HepG2 (cell line): Measurements from ENCODE around the gene RORB. TPM values are rescaled to one million over a fixed set of nuclear protein-coding genes. Genes with fewer than 3 reads are reported as not detected.

Experiments
- ATAC-seq: fragments of 200-7000 bp; cut with Tn5 transposase; 3 replicates; pipeline ENCODE4 v1.9.1; 2020; ENCODE audit warnings: mild to moderate bottlenecking, moderate library complexity
- BruUV-seq: library from RNA; stranded (reverse); fragments of 400-500 nt; replicated peaks from 2 replicates; lab custom pipeline; 2021; lab: Mats Ljungman, UMichigan
- CTCF ChIA-PET: fragments of 300-600 bp; formaldehyde crosslinking; extraction: SDS; loops from one replicate; lab custom pipeline; 2021; ENCODE audit warnings: low total read pairs, inconsistent platforms, low intra/inter-chr PET ratio; lab: Yijun Ruan, JAX
- POLR2A ChIA-PET: fragments of 350-600 bp; sonication (Branson Sonifier 250); formaldehyde crosslinking; loops from one replicate; lab custom pipeline; 2020; ENCODE audit warnings: antibody characterized with exemption, inconsistent platforms; lab: Yijun Ruan, JAX
- DNase-seq: peaks from one replicate; pipeline ENCODE4 v3.0.0-alpha.2; 2015; ENCODE audit warnings: low spot score
- FAIRE-seq: peaks from 3 replicates; lab custom pipeline; 2011; peaks lifted over from hg19 to GRCh38; lab: Jason Lieb, UNC
- H2AFZ ChIP-seq: one replicate; pipeline ENCODE4 v1.6.1; 2011; ENCODE audit warnings: low read length, inconsistent platforms
- H3K27ac ChIP-seq: fragments of 300-600 bp; 3 replicates; pipeline ENCODE4 v1.8.0; 2011; ENCODE audit warnings: mixed run types, mild to moderate bottlenecking, mixed read lengths, low read length, inconsistent platforms; ENCODE audit not compliant: insufficient read depth; ENCODE audit errors: extremely low read length
- H3K27me3 ChIP-seq, 2 experiments: fragments of 200-600 bp in 1 of 2; 2 replicates in 1 of 2; 3 replicates in 1 of 2; pipeline versions ENCODE4 v1.6.0 to v1.8.0; 2011; ENCODE audit warnings: low read length in 2 of 2, mild to moderate bottlenecking in 2 of 2, moderate library complexity in 2 of 2, inconsistent platforms in 1 of 2; ENCODE audit not compliant: insufficient read depth in 2 of 2, control insufficient read depth in 1 of 2
- H3K36me3 ChIP-seq, 2 experiments: fragments of 200-600 bp in 1 of 2; replicated peaks in 1 of 2; 2 replicates in 1 of 2; 3 replicates in 1 of 2; pipeline versions ENCODE4 v1.5.1 to v1.8.0; 2011; ENCODE audit warnings: low read length in 2 of 2, inconsistent platforms in 1 of 2; ENCODE audit not compliant: insufficient read depth in 2 of 2, control insufficient read depth in 1 of 2
- H3K4me1 ChIP-seq: 2 replicates; pipeline ENCODE4 v1.5.1; 2012; ENCODE audit warnings: low read length, inconsistent platforms; ENCODE audit not compliant: insufficient read depth
- H3K4me2 ChIP-seq: 2 replicates; pipeline ENCODE4 v1.6.0; 2011; ENCODE audit warnings: low read depth, low read length, inconsistent platforms
- H3K4me3 ChIP-seq, 3 experiments: fragments of 200-600 bp in 1 of 3; sonication (generic), shearing (Covaris generic) in 1 of 3; replicated peaks in 1 of 3; 2 replicates each; pipeline ENCODE4 v1.5.1; 2011 to 2016; ENCODE audit warnings: low read length in 3 of 3, inconsistent platforms in 2 of 3, low read depth in 2 of 3, mild to moderate bottlenecking in 2 of 3, control low read depth in 1 of 3, mixed read lengths in 1 of 3; ENCODE audit not compliant: insufficient read depth in 1 of 3
- H3K79me2 ChIP-seq: one replicate; pipeline ENCODE4 v1.6.1; 2011; ENCODE audit warnings: low read length, inconsistent platforms; ENCODE audit not compliant: insufficient read depth
- H3K9ac ChIP-seq: 2 replicates; pipeline ENCODE4 v1.6.0; 2011; ENCODE audit warnings: mild to moderate bottlenecking, low read depth, low read length, inconsistent platforms; ENCODE audit not compliant: insufficient read depth
- H3K9me3 ChIP-seq: 2 replicates; pipeline ENCODE4 v1.5.1; 2012; ENCODE audit warnings: mild to moderate bottlenecking, low read length
- H4K20me1 ChIP-seq: 2 replicates; pipeline ENCODE4 v1.6.0; 2011; ENCODE audit warnings: inconsistent platforms, mild to moderate bottlenecking, low read length, moderate library complexity; ENCODE audit not compliant: insufficient read depth
- ATF1 ChIP-seq: IDR thresholded peaks from 2 replicates; pipeline ENCODE4 v1.6.1; 2016; ENCODE audit warnings: mild to moderate bottlenecking, control low read depth
- ATF4 ChIP-seq, 2 experiments: fragments of 450-650 bp in 1 of 2; sonication (generic) in 1 of 2; formaldehyde crosslinking; IDR thresholded peaks; 2 replicates each; pipeline versions ENCODE4 v1.5.0 to v1.8.0; 2020 to 2022; ENCODE audit warnings: mild to moderate bottlenecking in 1 of 2, missing genetic modification reagents in 1 of 2
- FLYWCH1 ChIP-seq: sonication (generic); formaldehyde crosslinking; IDR thresholded peaks from 2 replicates; pipeline ENCODE4 v1.8.1; 2023; ENCODE audit warnings: mild to moderate bottlenecking, missing genetic modification reagents
- HDAC1 ChIP-seq: sonication (generic); formaldehyde crosslinking; IDR thresholded peaks from 2 replicates; pipeline ENCODE4 v1.5.1; 2020; ENCODE audit warnings: mild to moderate bottlenecking, missing genetic modification reagents
- HMG20B ChIP-seq: conservative IDR thresholded peaks from 2 replicates; pipeline ENCODE4 v1.6.1; 2016; ENCODE audit warnings: missing genetic modification reagents, missing compliant biosample characterization
- HNF4G ChIP-seq, 2 experiments: sonication (generic) in 1 of 2; formaldehyde crosslinking in 1 of 2; IDR thresholded peaks; 2 replicates each; pipeline versions ENCODE4 v1.4.0 to v1.6.1; 2011 to 2020; ENCODE audit warnings: borderline replicate concordance in 2 of 2, low read depth in 2 of 2, mild to moderate bottlenecking in 2 of 2, low read length in 1 of 2, missing genetic modification reagents in 1 of 2, moderate library complexity in 1 of 2
- HOXA5 ChIP-seq: sonication (generic); formaldehyde crosslinking; IDR thresholded peaks from 2 replicates; pipeline ENCODE4 v1.4.0; 2020; ENCODE audit warnings: missing genetic modification reagents
- MEIS2 ChIP-seq: sonication (generic); formaldehyde crosslinking; IDR thresholded peaks from 2 replicates; pipeline ENCODE4 v1.9.0; 2021; ENCODE audit warnings: mild to moderate bottlenecking, missing genetic modification reagents
- MIER3 ChIP-seq: IDR thresholded peaks from 2 replicates; pipeline ENCODE4 v1.6.1; 2016; ENCODE audit warnings: missing compliant biosample characterization, borderline replicate concordance
- MXI1 ChIP-seq: IDR thresholded peaks from 3 replicates; pipeline ENCODE4 v1.6.1; 2012; ENCODE audit warnings: low read depth, low read length, inconsistent platforms, borderline replicate concordance
- NR3C1 ChIP-seq: sonication (generic); formaldehyde crosslinking; IDR thresholded peaks from 2 replicates; pipeline ENCODE4 v1.4.0; 2020; ENCODE audit warnings: missing genetic modification reagents
- PCBP1 ChIP-seq: fragments of 200-400 bp; formaldehyde crosslinking; IDR thresholded peaks from 2 replicates; pipeline ENCODE4 v1.6.1; 2017; ENCODE audit warnings: mild to moderate bottlenecking, low read depth, low read length, borderline replicate concordance
- SCMH1 ChIP-seq: sonication (generic); formaldehyde crosslinking; IDR thresholded peaks from 2 replicates; pipeline ENCODE4 v1.9.0; 2021; ENCODE audit warnings: missing genetic modification reagents, mild to moderate bottlenecking, borderline replicate concordance
- SETDB1 ChIP-seq: sonication (generic); formaldehyde crosslinking; IDR thresholded peaks from 2 replicates; pipeline ENCODE4 v1.5.1; 2020; ENCODE audit warnings: missing genetic modification reagents, mild to moderate bottlenecking, borderline replicate concordance
- SIN3B ChIP-seq: fragments of 150-350 bp; IDR thresholded peaks from 2 replicates; pipeline ENCODE4 v1.6.1; 2014; ENCODE audit warnings: low read length
- ZBTB3 ChIP-seq: sonication (generic); formaldehyde crosslinking; IDR thresholded peaks from 2 replicates; pipeline ENCODE4 v1.4.0; 2020; ENCODE audit warnings: low read depth, mild to moderate bottlenecking, moderate library complexity, missing genetic modification reagents, borderline replicate concordance
- ZBTB49 ChIP-seq: sonication (generic); formaldehyde crosslinking; IDR thresholded peaks from 2 replicates; pipeline ENCODE4 v1.4.0; 2020; ENCODE audit warnings: missing genetic modification reagents, borderline replicate concordance
- ZNF24 ChIP-seq: fragments of 450-650 bp; IDR thresholded peaks from 2 replicates; pipeline ENCODE4 v1.6.1; 2017; ENCODE audit warnings: antibody characterized with exemption, mild to moderate bottlenecking
- ZNF431 ChIP-seq: sonication (generic); formaldehyde crosslinking; IDR thresholded peaks from 2 replicates; pipeline ENCODE4 v1.9.0; 2022; ENCODE audit warnings: missing genetic modification reagents, low read depth, mild to moderate bottlenecking, borderline replicate concordance
- ZNF556 ChIP-seq: sonication (generic); formaldehyde crosslinking; IDR thresholded peaks from 2 replicates; pipeline ENCODE4 v1.4.0; 2020; ENCODE audit warnings: mild to moderate bottlenecking, missing genetic modification reagents, borderline replicate concordance
- ZNF598 ChIP-seq: sonication (generic); formaldehyde crosslinking; IDR thresholded peaks from 2 replicates; pipeline ENCODE4 v1.5.1; 2020; ENCODE audit warnings: mild to moderate bottlenecking, missing genetic modification reagents, borderline replicate concordance
- WGBS: methylation state at CpG from one replicate; pipeline ENCODE4 v1.1.6; 2017; ENCODE audit warnings: low lambda C conversion rate; 5-methylcytosine and 5-hydroxymethylcytosine counted together
- in situ Hi-C: cut with HindIII; loops from 2 replicates; pipeline ENCODE4 v1.10.0; 2017; ENCODE audit warnings: low pct_unique_long_range_greater_than_20kb; ENCODE audit not compliant: extremely low pct_ligation_motif_present
- intact Hi-C: fragments of 100-400 bp; cut with micrococcal nuclease; formaldehyde crosslinking; loops from one replicate; pipeline ENCODE4 v1.10.0; 2022; ENCODE audit not compliant: unreplicated experiment
- polyA plus RNA-seq, 8 experiments: library from polyadenylated mRNA; depleted of rRNA in 3 of 8; stranded (reverse) in 7 of 8; unstranded in 1 of 8; fragments of >200 nt; fragmentation: Illumina TruSeq in 4 of 8; extraction: Trizol in 4 of 8; gene quantifications; 2 replicates each; pipeline versions ENCODE4 v1.2.1 to v1.2.3, GENCODE V29; 2011 to 2016; ENCODE audit warnings: low read depth in 4 of 8, missing spikeins in 1 of 8, mixed read lengths in 1 of 8; ENCODE audit not compliant: insufficient read depth in 1 of 8
- total RNA-seq, 5 experiments: library from RNA; depleted of rRNA; stranded (reverse); fragments of >200 nt; fragmentation: Illumina TruSeq; extraction: Trizol; gene quantifications; 2 replicates each; pipeline ENCODE4 v1.2.3, GENCODE V29; 2016; ENCODE audit warnings: low read depth in 1 of 5

RORB gene
- total and polyA plus RNA-seq, 2 of the 13 experiments (the other 11 are each of a cell fraction or from before 2014, with no cell fraction given), result not detected

- no peak for TF ChIP-seq ZBTB49
- TF ChIP-seq ZNF556 (CRISPR knock-in tag), result no peak
- no peak for TF ChIP-seq ATF1
- TF ChIP-seq ZNF598, result no peak
- no peak for TF ChIP-seq ATF4 (CRISPR knock-in tag; IDR thresholded peaks at IDR 0.05)
- TF ChIP-seq HDAC1 (CRISPR knock-in tag), result no peak
- no peak for TF ChIP-seq HNF4G (IDR thresholded peaks at IDR 0.05; ENCODE audit: borderline replicate concordance, low read depth, low read length)
- no peak for TF ChIP-seq HNF4G (CRISPR knock-in tag; IDR thresholded peaks at IDR 0.05; ENCODE audit: borderline replicate concordance, low read depth)
- TF ChIP-seq ZNF431, result no peak
- TF ChIP-seq HMG20B (CRISPR knock-in tag), result no peak
- TF ChIP-seq HOXA5 (CRISPR knock-in tag), result no peak
- TF ChIP-seq MXI1, result no peak
Measured at GRCh38 chr9:74630228-74630627, 133.1 kb downstream of the RORB start (continued).

DNA sequence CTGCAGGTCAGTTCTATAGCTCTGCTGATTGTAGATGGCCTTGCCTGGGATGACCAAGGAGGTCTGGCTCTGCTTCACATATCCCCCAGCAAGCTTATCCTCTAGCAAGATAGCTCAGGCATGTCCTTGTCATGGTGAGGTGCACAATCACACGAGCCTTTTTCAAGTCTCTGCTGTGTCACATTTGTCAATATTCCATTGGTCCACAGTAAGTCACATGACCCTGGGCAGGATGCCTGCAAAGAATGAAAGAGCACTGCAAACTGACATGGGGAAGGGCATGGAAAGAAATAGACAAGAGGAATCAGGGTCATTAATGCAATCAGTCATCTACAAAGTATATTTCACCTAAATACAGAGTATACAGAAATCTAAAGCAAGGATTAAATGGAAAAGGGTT is 142.0 kb downstream of the RORB start:
- Histone ChIP-seq H3K79me2 (no peaks in the 10 kb centered on the region), H3K27ac (no peak overlapping the region), H3K9ac (no peak overlapping the region), H3K27me3 (peaks cover 0 to 6% of the 10 kb centered on the region in 2 experiments; a peak in 1 of 5 replicates), H2AFZ (no peak overlapping the region), H3K36me3 (no peaks in the 10 kb centered on the region), H3K4me3 (no peak overlapping the region), H3K9me3 (no peaks in the 10 kb centered on the region), H3K4me1 (no peaks in the 10 kb centered on the region), H3K4me2 (no peak overlapping the region), H4K20me1 (no peaks in the 10 kb centered on the region)
- ChIA-PET POLR2A (no interaction called here), CTCF (no interaction called here)
- 0% methylated on average over 1 of the region's 1 CpG for WGBS
- DNase-seq (no peak), ATAC-seq (no peak), FAIRE-seq (no peak)
- BruUV-seq, result no TSS peak
- in situ Hi-C loops (no loop called here), intact Hi-C loops (no loop called here)
- TF ChIP-seq MEIS2 (CRISPR knock-in tag) (no peak), SIN3B (no peak), ZNF24 (no peak), MIER3 (CRISPR knock-in tag) (no peak), SCMH1 (no peak), SETDB1 (CRISPR knock-in tag) (no peak), PCBP1 (no peak), FLYWCH1 (CRISPR knock-in tag) (no peak), ZBTB3 (CRISPR knock-in tag) (no peak), NR3C1 (CRISPR knock-in tag) (no peak)
